HG03097 (cell line): ENCODE measurements around the gene DENND1A.

Source experiments
- ATAC-seq: cut with Tn5 transposase; IDR thresholded peaks from one replicate; pipeline ENCODE4 v1.9.1; 2021; ENCODE audit not compliant: unreplicated experiment, low FRiP score

The DENND1A gene

GRCh38 chr9:123776708-123777537 lies 153.0 kb downstream of the DENND1A start:
- no peak for ATAC-seq

GRCh38 chr9:123775289-123776284 lies 154.3 kb downstream of the DENND1A start:
- no peak for ATAC-seq

- ATAC-seq, result no peak
Observed at GRCh38 chr9:123773783-123774182, 156.1 kb downstream of the DENND1A start.

DNA sequence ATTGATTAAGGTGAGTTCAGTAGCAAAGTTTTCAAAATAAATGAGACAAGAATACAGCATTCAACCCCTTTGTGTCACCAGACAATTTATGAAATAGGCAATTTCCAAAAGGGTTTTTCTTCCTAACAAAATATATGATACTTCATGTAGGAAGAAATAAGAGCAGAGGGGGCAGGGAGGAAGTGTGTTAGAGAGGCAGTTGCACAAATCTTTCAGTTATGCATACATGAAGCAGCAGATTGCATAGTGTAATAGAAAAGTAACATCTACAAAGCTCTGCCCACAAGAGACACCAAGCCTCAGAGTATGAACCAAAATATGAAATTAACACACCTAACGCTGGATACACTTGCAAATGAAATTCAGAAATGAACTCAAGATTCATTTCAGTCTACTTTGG lies 157.0 kb downstream of the DENND1A start:
- ATAC-seq, result no peak

- no peak for ATAC-seq
Observed at GRCh38 chr9:123772374-123772773, 157.6 kb downstream of the DENND1A start.

- ATAC-seq, result no peak
Observed at GRCh38 chr9:123771690-123772089, 158.2 kb downstream of the DENND1A start.

DNA sequence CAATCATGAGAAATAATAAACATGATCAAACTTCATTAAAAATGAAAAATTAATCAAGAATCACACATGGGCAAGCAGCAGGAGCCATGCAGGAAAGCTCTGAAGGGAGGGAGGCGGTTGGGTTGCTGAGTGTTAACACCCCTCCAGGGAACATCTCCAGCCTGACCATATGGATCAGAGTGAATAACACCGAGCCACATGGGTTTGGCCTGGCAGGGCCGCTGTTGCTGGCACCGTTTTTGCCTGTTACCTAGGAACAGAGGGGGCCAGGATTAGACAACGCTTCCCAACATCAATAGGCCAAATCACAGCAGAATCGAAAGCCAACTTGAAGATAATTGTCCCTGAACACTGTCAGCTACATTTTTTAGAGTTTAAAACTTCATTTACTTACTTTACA lies 160.2 kb downstream of the DENND1A start:
- no peak for ATAC-seq

DNA sequence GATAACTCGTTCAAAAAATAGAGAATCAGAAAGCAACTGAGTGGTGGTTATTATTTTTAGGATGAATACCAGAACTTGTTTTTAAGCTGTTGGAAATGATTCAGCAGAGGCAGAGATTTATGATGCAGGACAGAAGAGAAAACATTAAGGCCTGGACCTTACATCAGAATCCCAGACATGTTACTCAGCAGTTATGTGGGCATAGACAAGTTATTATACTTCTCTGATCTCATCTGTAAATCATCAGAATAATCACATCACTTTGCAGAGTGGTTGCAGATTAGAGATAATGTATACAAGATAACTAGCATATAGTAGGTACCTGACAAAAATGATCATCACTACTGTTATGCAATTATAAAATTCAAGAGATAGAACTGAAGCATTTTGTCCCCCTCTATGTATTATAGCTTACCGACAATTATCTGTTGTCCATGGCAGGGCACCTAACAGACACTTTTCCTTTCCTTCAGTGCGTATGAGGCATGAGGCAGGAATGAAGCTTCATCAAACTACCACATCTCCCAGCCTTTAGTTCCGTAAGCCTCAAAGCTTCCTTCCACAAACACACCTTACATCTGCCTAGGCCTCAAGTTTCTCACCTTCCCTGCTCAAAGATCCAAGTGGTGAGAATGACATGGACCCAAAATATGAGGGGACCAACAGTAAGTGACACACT lies 165.9 kb downstream of the DENND1A start:
- ATAC-seq, result no peak

DNA sequence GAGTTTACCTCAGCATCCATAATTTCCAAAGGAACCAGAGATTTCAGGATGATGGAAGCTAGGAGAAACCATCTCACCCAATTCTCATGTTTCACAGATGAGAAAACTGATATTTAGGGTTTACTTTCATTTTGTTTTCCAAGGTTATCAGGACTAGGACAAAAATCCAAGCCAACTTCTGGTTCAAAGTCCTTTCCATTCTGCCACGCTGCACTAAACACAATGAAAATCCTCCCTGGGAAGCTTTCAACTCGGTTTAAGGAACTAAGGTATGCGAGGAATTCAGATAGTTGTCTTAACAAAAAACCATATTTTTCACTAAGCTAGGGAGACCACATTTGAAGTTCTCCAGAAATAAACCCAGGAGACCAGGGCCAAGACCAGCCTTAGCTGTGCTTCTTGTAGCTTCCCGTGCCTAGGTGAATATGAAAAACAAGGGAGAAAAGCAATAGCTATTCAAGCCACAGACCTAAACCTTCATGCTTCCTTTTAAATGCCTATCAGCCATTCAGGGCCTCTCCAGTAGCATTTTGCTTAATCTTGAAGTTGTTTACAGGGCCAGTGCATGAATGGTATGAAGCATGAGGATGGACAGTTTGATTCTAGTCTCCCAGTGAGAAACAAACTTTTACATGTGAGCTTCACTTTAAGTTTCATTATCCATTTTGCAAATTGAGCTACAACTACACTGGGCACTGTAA lies 167.9 kb downstream of the DENND1A start:
- no peak for ATAC-seq

DNA sequence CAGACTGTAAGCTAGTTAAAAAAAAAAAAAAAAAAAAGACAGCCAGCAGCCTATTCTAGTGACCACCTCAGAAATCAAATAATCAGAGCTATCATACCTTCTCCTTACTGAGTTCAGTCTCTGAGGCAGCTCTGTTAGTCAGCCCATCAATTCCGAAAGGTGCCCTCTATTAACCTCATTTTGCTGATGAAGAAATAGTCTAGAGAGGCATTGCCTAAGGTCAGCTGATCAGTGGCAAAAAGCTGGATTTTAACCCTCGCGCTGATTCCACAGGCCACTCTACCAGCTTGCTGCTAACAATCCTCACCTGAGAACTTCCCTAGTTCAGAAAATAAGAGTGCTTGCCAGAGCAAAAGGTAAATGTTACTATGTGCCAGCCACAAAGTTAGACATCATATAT lies 172.0 kb downstream of the DENND1A start:
- no peak for ATAC-seq

GRCh38 chr9:123757547-123757946 lies 172.4 kb downstream of the DENND1A start:
- no peak for ATAC-seq

- no peak for ATAC-seq
Observed at GRCh38 chr9:123756484-123757106, 173.3 kb downstream of the DENND1A start.

DNA sequence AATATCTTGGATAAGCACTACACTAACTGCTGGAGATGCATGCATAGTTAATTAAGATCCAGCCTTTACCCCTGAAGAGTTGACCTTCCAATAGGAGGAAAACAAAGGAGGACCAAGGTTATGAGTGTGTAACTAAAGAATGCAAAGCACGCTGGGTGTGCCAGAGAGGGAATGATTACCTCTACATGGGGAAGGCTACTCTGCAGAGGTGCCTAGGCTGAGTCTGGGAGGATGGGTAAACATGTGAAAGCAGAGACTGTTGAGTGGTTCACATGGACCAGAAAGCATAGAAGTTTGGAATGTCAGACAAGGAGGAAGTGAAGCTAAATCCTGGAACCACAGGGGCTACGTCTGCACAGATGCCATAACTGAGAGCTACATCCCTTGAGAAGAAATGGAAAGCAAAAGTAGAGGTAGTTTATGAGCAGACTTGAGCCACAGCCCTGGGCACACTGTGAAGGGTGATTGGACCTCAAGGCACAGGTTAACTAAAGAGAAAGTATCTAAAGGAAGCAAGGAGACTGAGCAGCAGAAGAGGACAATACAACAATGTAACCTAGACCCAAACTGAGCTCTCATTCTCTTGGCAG lies 176.2 kb downstream of the DENND1A start:
- no peak for ATAC-seq

DNA sequence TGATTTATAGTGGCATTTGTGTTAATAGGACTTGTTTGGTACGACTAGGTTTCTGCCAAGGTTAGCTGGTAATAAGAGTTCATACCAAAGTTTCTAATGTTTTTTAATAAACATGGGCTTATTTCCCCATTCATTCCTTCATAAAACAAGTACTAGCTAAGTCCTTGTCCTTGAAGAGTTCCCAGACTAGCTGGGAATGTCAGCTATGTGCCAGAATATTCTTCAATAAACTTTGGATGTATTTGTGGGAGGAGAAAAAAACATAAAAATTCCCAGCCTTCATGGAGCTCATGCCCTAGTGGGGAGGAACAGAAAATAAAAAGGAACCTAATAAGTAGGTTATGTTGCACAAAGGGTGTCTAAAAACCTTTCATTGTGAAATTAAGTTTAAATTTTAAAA lies 176.9 kb downstream of the DENND1A start:
- ATAC-seq, result no peak

GRCh38 chr9:123749580-123750202 lies 180.2 kb downstream of the DENND1A start:
- ATAC-seq, result no peak

GRCh38 chr9:123746765-123747164 lies 183.2 kb downstream of the DENND1A start:
- no peak for ATAC-seq

- ATAC-seq, result no peak
Observed at GRCh38 chr9:123745933-123746332, 184.0 kb downstream of the DENND1A start.

GRCh38 chr9:123745451-123745850 lies 184.5 kb downstream of the DENND1A start:
- ATAC-seq, result no peak

DNA sequence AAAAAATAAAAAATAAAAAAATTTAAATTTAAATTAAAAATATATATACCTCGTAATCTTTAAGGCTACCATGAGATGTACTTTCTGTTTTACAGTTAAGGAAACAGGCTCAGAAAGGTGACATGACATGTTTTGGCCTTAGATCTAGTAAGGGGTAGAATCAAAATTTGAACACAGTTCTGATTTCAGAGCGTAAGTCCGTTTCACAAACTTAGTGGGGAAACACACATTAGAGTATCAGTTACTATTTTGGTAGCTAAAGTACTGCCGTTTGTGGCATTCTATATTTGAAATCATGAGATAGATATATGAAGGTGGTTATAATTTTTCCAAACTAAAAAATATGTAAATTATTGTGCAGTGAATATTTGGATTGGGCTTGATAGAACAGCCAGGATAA lies 186.2 kb downstream of the DENND1A start:
- ATAC-seq, result no peak
